ENCODE results near the gene ELFN2. TPM values are rescaled to one million over a fixed set of nuclear protein-coding genes. Genes with fewer than 3 reads are reported as not detected.

Gene ELFN2
- total RNA-seq, 1 donor from 2014 or later = 0.53 TPM

DNA sequence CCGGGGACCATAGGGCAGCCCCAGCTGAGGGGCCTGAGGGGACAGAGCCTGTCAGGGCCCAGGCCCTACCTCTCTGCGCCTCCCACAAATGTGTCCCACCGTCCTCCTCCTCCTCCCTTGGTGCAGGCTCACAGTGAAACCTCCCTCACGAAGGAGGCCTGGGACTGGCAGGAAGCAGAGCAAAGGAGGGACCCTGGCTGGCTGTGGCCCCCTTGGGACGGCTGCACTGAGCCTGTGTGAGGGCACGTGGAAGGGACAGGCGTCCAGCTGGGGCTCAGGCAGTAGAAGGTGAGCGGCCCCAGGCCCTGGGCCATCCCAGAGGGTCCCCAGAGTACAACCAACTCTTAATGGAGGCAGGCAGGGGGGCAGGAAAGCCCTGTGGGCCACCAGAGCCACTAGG is 60.7 kb downstream of the ELFN2 start:
- Mint-ChIP-seq H3K9me3 (no peaks in the 10 kb centered on the region), H3K27ac (no peak overlapping the region)

DNA sequence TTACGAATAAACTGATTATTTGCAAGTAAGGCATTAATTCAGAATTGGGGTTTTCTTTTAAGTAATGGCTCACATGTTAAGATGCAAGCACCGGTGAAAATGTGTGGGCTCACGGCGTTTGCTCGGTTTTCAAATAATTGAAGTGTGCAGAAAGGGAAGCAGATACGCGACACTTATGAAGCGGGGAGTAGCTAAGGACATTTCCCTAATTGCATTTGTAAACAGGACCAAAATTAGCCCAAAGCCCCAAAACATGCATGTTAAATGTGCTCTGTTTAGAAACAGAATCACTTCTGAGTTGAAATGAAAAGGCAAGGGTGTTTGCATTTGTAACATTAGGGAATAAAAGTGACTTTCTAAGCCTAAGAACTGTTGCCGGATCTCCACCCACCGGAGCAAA is 61.3 kb downstream of the ELFN2 start:
- H3K4me1 Mint-ChIP-seq (ENCODE audit: unreplicated experiment) = peaks cover 26% of the 10 kb centered on the region
- H3K27me3 Mint-ChIP-seq = peaks cover 9% of the 10 kb centered on the region
- TF ChIP-seq, protein P1, sequence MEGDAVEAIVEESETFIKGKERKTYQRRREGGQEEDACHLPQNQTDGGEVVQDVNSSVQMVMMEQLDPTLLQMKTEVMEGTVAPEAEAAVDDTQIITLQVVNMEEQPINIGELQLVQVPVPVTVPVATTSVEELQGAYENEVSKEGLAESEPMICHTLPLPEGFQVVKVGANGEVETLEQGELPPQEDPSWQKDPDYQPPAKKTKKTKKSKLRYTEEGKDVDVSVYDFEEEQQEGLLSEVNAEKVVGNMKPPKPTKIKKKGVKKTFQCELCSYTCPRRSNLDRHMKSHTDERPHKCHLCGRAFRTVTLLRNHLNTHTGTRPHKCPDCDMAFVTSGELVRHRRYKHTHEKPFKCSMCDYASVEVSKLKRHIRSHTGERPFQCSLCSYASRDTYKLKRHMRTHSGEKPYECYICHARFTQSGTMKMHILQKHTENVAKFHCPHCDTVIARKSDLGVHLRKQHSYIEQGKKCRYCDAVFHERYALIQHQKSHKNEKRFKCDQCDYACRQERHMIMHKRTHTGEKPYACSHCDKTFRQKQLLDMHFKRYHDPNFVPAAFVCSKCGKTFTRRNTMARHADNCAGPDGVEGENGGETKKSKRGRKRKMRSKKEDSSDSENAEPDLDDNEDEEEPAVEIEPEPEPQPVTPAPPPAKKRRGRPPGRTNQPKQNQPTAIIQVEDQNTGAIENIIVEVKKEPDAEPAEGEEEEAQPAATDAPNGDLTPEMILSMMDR (conservative IDR thresholded peaks at IDR 0.05) = no peak
- no peak for DNase-seq (ENCODE audit: extremely low spot score, unreplicated experiment)
- H3K4me3 Mint-ChIP-seq = no peak overlapping the region
- H3K9me3 Mint-ChIP-seq = no peaks in the 10 kb centered on the region
- H3K36me3 Mint-ChIP-seq = no peaks in the 10 kb centered on the region
- H3K27ac Mint-ChIP-seq = no peak overlapping the region

More for the DNA sequence above, 60.7 kb downstream of the ELFN2 start:
- DNase-seq (ENCODE audit: extremely low spot score, unreplicated experiment) = no peak
- peaks cover 23% of the 10 kb centered on the region for H3K4me1 Mint-ChIP-seq (ENCODE audit: unreplicated experiment)
- H3K4me3 Mint-ChIP-seq = no peak overlapping the region
- TF ChIP-seq, protein P1 (conservative IDR thresholded peaks at IDR 0.05) = no peak
- H3K36me3 Mint-ChIP-seq = no peaks in the 10 kb centered on the region
- peaks cover 7% of the 10 kb centered on the region for H3K27me3 Mint-ChIP-seq

GRCh38 chr22:37363261-37363992 is 63.9 kb downstream of the ELFN2 start:
- Mint-ChIP-seq H3K4me1 (ENCODE audit: unreplicated experiment) (peaks cover 26% of the 10 kb centered on the region), H3K27me3 (peaks cover 15% of the 10 kb centered on the region), H3K36me3 (no peaks in the 10 kb centered on the region), H3K27ac (no peak overlapping the region), H3K4me3 (no peak overlapping the region), H3K9me3 (no peaks in the 10 kb centered on the region)
- no peak for DNase-seq (ENCODE audit: extremely low spot score, unreplicated experiment)
- TF ChIP-seq, protein P1 (conservative IDR thresholded peaks at IDR 0.05) = no peak

GRCh38 chr22:37362621-37363020 is 64.7 kb downstream of the ELFN2 start:
- no peak overlapping the region for H3K4me3 Mint-ChIP-seq

GRCh38 chr22:37358917-37359316 is 68.4 kb downstream of the ELFN2 start:
- TF ChIP-seq, protein P1 (conservative IDR thresholded peaks at IDR 0.05) = no peak
- H3K27me3 Mint-ChIP-seq = peaks cover 17% of the 10 kb centered on the region
- peaks cover 11% of the 10 kb centered on the region for H3K4me1 Mint-ChIP-seq (ENCODE audit: unreplicated experiment)
- H3K9me3 Mint-ChIP-seq = no peaks in the 10 kb centered on the region
- no peak overlapping the region for H3K27ac Mint-ChIP-seq
- H3K4me3 Mint-ChIP-seq = no peak overlapping the region
- no peaks in the 10 kb centered on the region for H3K36me3 Mint-ChIP-seq
- DNase-seq (ENCODE audit: extremely low spot score, unreplicated experiment) = no peak

More at GRCh38 chr22:37362621-37363020, 64.7 kb downstream of the ELFN2 start:
- H3K36me3 Mint-ChIP-seq = no peaks in the 10 kb centered on the region
- H3K4me1 Mint-ChIP-seq (ENCODE audit: unreplicated experiment) = peaks cover 22% of the 10 kb centered on the region
- no peak overlapping the region for H3K27ac Mint-ChIP-seq
- DNase-seq (ENCODE audit: extremely low spot score, unreplicated experiment) = no peak
- no peaks in the 10 kb centered on the region for H3K9me3 Mint-ChIP-seq
- TF ChIP-seq, protein P1 (conservative IDR thresholded peaks at IDR 0.05) = no peak
- H3K27me3 Mint-ChIP-seq = peaks cover 21% of the 10 kb centered on the region

All from type B pancreatic cell (in vitro differentiated cells).